Left lung (tissue), 10 donors: ENCODE measurements around the gene FKBP3. TPM values are rescaled to one million over a fixed set of nuclear protein-coding genes. Genes with fewer than 3 reads are reported as not detected.
"Not testable (repeated sequence)": the region's sequence is repeated elsewhere in the genome, so short reads cannot be mapped to it uniquely, and the experiment has no call there.

Source experiments
- ATAC-seq: fragments of 200-7000 bp; cut with Tn5 transposase; one replicate; pipeline ENCODE4 v1.9.1; 2020; ENCODE audit warnings: moderate library complexity
- DNase-seq, 4 donors: peaks; one replicate each; pipeline ENCODE4 v3.0.0-alpha.2; 2013 to 2020
- H3K27ac ChIP-seq, 2 donors: fragments of 200-600 bp; sonication (generic) in 1 of 2; one replicate each; pipeline versions ENCODE4 v1.5.0 to v1.8.0; 2020 to 2021
- H3K27me3 ChIP-seq, 2 donors: fragments of 200-600 bp; sonication (generic) in 1 of 2; one replicate each; pipeline versions ENCODE4 v1.5.0 to v1.8.0; 2020 to 2021
- H3K36me3 ChIP-seq, 2 donors: fragments of 200-600 bp; sonication (generic) in 1 of 2; one replicate each; pipeline versions ENCODE4 v1.5.0 to v1.8.0; 2020 to 2021
- H3K4me1 ChIP-seq, 2 donors: fragments of 200-600 bp; one replicate each; pipeline ENCODE4 v1.8.0; 2021
- H3K4me3 ChIP-seq, 2 donors: fragments of 200-600 bp; sonication (generic) in 1 of 2; one replicate each; pipeline versions ENCODE4 v1.5.0 to v1.8.0; 2020 to 2021; ENCODE audit warnings: mild to moderate bottlenecking in 1 of 2
- H3K9me3 ChIP-seq, 2 donors: fragments of 200-600 bp; sonication (generic) in 1 of 2; one replicate each; pipeline versions ENCODE4 v1.5.0 to v1.8.0; 2020 to 2021
- intact Hi-C, 2 donors: fragments of 100-400 bp; cut with DNase I; formaldehyde crosslinking; loops; one replicate each; pipeline versions ENCODE4 v1.11.2 to v1.14.2; 2022
- polyA plus RNA-seq, 6 donors: library from polyadenylated mRNA; unstranded; fragments of 120-200 nt; gene quantifications; one replicate each; pipeline ENCODE4 v1.2.1, GENCODE V29; 2013; ENCODE audit not compliant: insufficient read length in 6 of 6
- total RNA-seq, 2 donors: library from RNA; stranded (reverse); fragmentation: NEBNext Ultra II Directional; extraction: Animal tissue kit (Norgen Biotek cat#: 25700); gene quantifications; one replicate each; pipeline ENCODE4 v1.2.1, GENCODE V29; 2021
- TF ChIP-seq, protein P1 (sequence below), 2 donors: fragments of 200-600 bp; sonication (generic) in 1 of 2; IDR thresholded peaks; one replicate each; pipeline versions ENCODE4 v1.5.0 to v1.8.0; 2021; ENCODE audit warnings: antibody characterized with exemption in 2 of 2
- donor health status: DM: no; HTN: yes; CAD: no.
- donor health status: DM: no; HTN: no; CAD: no.

Gene FKBP3
- total and polyA plus RNA-seq, 8 donors, result 37.1 to 114 (median 103) TPM

DNA sequence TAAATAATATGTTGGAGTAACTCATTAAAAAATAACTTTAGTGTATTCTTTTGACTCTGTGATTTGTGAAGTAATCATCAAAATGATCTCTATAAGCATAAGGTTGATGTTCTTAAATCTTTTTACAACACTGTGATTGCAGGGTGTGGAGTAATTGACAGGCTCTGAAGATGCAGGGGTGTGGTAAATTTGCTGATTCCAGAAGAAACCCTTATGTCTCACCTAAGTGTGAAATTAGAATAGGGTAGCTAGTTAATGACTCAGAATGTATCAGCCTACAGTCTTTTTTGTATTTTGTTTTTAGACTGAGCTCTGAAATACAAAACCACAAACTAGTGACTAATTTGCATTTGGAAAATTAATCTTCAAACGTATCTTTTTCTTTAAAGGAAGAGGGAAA, 44.5 kb downstream of the FKBP3 start:
- H3K27ac ChIP-seq, result no peak overlapping the region
- TF ChIP-seq, protein P1, sequence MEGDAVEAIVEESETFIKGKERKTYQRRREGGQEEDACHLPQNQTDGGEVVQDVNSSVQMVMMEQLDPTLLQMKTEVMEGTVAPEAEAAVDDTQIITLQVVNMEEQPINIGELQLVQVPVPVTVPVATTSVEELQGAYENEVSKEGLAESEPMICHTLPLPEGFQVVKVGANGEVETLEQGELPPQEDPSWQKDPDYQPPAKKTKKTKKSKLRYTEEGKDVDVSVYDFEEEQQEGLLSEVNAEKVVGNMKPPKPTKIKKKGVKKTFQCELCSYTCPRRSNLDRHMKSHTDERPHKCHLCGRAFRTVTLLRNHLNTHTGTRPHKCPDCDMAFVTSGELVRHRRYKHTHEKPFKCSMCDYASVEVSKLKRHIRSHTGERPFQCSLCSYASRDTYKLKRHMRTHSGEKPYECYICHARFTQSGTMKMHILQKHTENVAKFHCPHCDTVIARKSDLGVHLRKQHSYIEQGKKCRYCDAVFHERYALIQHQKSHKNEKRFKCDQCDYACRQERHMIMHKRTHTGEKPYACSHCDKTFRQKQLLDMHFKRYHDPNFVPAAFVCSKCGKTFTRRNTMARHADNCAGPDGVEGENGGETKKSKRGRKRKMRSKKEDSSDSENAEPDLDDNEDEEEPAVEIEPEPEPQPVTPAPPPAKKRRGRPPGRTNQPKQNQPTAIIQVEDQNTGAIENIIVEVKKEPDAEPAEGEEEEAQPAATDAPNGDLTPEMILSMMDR (IDR thresholded peaks at IDR 0.05), result no peak
- peak; percentile 51 for ATAC-seq
- H3K36me3 ChIP-seq, result no peaks in the 10 kb centered on the region
- no peaks in the 10 kb centered on the region for H3K9me3 ChIP-seq
- DNase-seq, result no peak
- intact Hi-C loops, result no loop called here
- H3K27me3 ChIP-seq, result no peaks in the 10 kb centered on the region
- peaks cover 7 to 43% of the 10 kb centered on the region in 2 donors for H3K4me1 ChIP-seq
- H3K4me3 ChIP-seq, result no peak overlapping the region

DNA sequence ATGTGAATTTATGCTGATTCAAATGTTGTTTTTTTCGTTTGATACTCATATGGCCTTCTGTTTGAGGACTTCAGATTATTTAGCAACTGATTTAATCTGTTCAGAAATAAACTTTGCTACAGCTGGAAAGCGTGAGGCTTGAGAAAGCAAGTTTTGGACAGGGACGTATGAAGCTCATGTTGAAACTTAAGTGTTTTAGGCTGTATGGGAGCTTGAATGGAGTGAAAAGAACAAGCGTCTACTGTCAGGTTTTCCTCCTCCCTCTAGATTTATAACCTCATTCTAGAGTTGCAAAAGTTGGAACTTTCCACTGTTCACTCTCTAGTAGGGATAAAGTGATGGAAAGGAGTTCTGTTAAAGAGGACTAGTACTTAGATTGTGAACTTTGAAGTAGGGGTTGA, 49.3 kb downstream of the FKBP3 start:
- peak in 2 of 4 donors; percentile 26 to 50 for DNase-seq
- H3K27me3 ChIP-seq, result no peaks in the 10 kb centered on the region
- peaks cover 7 to 40% of the 10 kb centered on the region in 2 donors for H3K4me1 ChIP-seq
- peak overlapping the region; percentile 58 to 78 for H3K4me3 ChIP-seq
- ATAC-seq, result peak; percentile 33
- intact Hi-C loops, result no loop called here
- no peaks in the 10 kb centered on the region for H3K9me3 ChIP-seq
- no peaks in the 10 kb centered on the region for H3K36me3 ChIP-seq
- TF ChIP-seq, protein P1 (IDR thresholded peaks at IDR 0.05), result no peak
- peak overlapping the region; percentile 80 for H3K27ac ChIP-seq

DNA sequence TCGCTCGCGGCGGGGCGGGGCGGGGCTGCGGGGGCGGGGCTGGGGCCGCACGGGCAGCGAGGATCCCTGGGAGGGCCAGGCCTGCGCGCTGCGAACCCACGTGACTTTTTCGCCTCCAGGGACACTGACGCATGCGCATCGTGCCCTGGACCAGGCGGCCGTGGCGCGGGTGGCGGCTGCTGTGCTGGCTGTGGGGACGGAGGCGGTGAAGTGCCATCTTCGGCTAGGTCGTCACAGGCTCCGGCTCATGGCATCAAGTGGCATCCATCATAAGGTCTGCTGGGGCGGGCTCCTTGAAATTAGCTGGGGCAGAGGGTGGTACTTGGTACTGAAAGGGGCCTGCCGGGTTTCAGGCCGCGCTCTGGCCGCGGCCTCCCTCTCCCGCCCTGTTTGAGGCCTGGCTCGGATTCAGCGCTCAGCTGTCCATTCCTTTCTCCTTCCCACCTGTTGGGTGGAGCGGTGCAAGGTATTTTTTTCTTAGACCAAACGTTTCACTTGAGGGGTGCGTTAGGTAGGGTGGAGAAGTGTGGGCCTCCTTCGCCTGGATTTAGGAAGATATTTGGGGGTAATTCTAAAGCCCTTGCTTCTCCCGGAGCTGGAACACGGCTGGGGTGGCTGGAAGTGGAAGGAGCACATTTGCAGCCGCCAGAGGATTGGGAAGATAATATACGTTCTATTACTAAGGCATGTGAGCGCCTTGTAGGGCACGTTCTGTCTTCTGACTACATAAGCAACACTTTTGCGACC, 50.1 kb downstream of the FKBP3 start, which contains the start of gene PRPF39:
PRPF39 (plus strand) TSS at position 141 of the 747 bp plus-strand sequence. CDS start 11,124 bp downstream, outside the sequence.
- peak; percentile 93 to 99 (median 96) for DNase-seq
- Histone ChIP-seq H3K27me3 (no peaks in the 10 kb centered on the region), H3K4me1 (peaks cover 7 to 39% of the 10 kb centered on the region in 2 donors), H3K36me3 (no peaks in the 10 kb centered on the region), H3K9me3 (no peaks in the 10 kb centered on the region), H3K4me3 (peak within 1 kb of the TSS; percentile 58 to 78), H3K27ac (peak within 1 kb of the TSS; percentile 80)
- TF ChIP-seq, protein P1 (IDR thresholded peaks at IDR 0.05), result no peak
- peak; percentile 98 for ATAC-seq
- intact Hi-C loops, result no loop called here

DNA sequence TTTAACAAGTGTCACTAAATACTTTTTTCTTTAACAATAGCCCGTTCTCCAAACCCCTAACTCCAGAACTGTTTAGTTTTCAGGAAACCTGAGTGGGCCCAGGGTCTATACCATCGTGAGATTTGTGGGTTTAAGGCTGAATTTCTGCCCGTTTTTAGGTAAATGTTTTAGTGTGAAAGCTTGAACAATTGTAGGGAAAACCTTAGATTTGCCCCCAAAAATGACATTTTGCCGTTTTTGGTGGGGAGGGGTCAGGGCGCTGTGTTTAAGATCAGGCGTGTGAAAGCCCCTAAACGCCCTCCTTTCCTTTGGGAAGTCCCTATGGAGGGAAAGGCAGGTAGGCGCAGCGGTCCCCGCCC, 50.7 kb downstream of the FKBP3 start:
- ATAC-seq (no peak), DNase-seq (peak in 1 of 4 donors; percentile 28)
- Histone ChIP-seq H3K27ac (peak overlapping the region; percentile 80), H3K9me3 (no peaks in the 10 kb centered on the region), H3K36me3 (no peaks in the 10 kb centered on the region), H3K27me3 (no peaks in the 10 kb centered on the region), H3K4me3 (peak overlapping the region; percentile 58 to 78), H3K4me1 (peaks cover 7 to 39% of the 10 kb centered on the region in 2 donors)
- TF ChIP-seq, protein P1 (IDR thresholded peaks at IDR 0.05), result no peak
- intact Hi-C loops, result no loop called here

DNA sequence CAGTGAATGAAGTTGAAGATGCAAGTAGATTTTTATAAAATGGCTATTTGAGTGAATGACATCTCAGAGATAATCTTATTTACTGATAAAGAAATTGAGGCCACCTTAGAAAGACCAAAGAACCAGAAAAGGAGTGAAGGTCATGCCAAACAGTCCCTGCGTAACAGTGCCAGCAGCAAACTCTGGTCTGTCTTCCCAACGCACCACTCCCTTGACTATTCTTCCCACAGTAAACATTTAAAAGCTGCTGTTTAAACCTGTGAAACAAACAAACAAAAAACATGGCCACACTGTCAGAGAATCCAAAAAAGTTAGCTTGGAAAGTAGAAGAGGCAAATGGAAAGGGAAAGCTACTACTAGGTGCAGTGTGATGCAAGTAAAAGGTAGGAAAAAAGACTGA, 51.9 kb downstream of the FKBP3 start:
- DNase-seq (no peak), ATAC-seq (no peak)
- Histone ChIP-seq H3K27ac (no peak overlapping the region), H3K4me1 (peaks cover 7 to 33% of the 10 kb centered on the region in 2 donors), H3K27me3 (no peaks in the 10 kb centered on the region), H3K9me3 (no peaks in the 10 kb centered on the region), H3K36me3 (no peaks in the 10 kb centered on the region), H3K4me3 (no peak overlapping the region)
- intact Hi-C loops, result no loop called here
- TF ChIP-seq, protein P1 (IDR thresholded peaks at IDR 0.05), result no peak

DNA sequence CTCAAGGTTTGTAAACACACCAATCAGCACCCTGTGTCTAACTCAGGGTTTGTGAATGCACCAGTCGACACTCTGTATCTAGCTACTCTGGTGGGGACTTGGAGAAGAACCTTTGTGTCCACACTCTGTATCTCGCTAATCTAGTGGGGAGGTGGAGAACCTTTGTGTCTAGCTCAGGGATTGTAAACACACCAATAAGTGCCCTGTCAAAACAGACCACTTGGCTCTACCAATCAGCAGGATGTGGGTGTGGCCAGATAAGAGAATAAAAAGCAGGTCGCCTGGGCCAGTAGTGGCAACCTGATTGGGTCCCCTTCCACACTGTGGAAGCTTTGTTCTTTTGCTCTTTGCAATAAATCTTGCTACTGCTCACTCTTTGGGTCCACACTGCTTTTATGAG, 53.2 kb downstream of the FKBP3 start:
- H3K36me3 ChIP-seq, H3K27me3 ChIP-seq, intact Hi-C loops, H3K4me3 ChIP-seq, ATAC-seq, H3K9me3 ChIP-seq, H3K27ac ChIP-seq, DNase-seq: not testable (repeated sequence)
- peaks cover 3 to 20% of the 10 kb centered on the region in 2 donors for H3K4me1 ChIP-seq

DNA sequence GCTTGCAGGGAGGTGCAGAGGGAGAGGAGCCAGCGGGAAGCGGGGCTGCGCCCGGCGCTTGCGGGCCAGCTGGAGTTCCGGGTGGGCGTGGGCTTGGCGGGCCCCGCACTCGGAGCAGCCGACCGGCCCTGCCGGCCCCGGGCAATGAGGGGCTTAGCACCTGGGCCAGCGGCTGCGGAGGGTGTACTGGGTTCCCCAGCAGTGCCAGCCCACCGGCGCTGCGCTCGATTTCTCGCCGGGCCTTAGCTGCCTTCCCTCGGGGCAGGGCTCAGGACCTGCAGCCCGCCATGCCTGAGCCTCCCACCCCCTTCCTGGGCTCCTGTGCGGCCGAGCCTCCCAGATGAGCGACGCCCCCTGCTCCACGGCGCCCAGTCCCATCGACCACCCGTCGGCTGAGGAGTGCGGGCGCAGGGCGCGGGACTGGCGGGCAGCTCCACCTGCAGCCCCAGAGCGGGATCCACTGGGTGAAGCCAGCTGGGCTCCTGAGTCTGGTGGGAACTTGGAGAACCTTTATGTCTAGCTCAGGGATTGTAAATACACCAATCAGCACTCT, 53.8 kb downstream of the FKBP3 start:
- H3K36me3 ChIP-seq, H3K27ac ChIP-seq, ATAC-seq, H3K4me3 ChIP-seq, H3K27me3 ChIP-seq, H3K9me3 ChIP-seq, intact Hi-C loops: not testable (repeated sequence)
- peaks cover 0 to 14% of the 10 kb centered on the region in 2 donors for H3K4me1 ChIP-seq
- DNase-seq, result peak in 1 of 4 donors; percentile 80
